PFSK-1 (cell line): ENCODE data around the gene TTC28.

Source experiments
- FOXP2 ChIP-seq: optimal IDR thresholded peaks from 2 replicates; pipeline ENCODE3; 2011; ENCODE audit warnings: borderline replicate concordance, control low read depth, inconsistent platforms; ENCODE audit not compliant: insufficient read depth; ENCODE audit errors: extremely low read length, extremely low read depth
- POLR2AphosphoS5 ChIP-seq: IDR thresholded peaks from 2 replicates; pipeline ENCODE4 v1.6.1; 2012; ENCODE audit warnings: low read depth, mild to moderate bottlenecking, control low read depth, low read length, moderate library complexity
- SIN3A ChIP-seq: IDR thresholded peaks from 2 replicates; pipeline ENCODE4 v1.6.1; 2012; ENCODE audit warnings: mild to moderate bottlenecking, low read length, moderate library complexity, borderline replicate concordance; ENCODE audit not compliant: insufficient read depth
- TAF1 ChIP-seq: IDR thresholded peaks from 2 replicates; pipeline ENCODE4 v1.6.1; 2012; ENCODE audit warnings: low read length, control low read depth, borderline replicate concordance; ENCODE audit not compliant: insufficient read depth
- TF ChIP-seq, protein P1 (sequence below), 2 experiments: IDR thresholded peaks; 2 replicates each; pipeline versions ENCODE4 v1.6.1 to v1.8.0; 2011 to 2012; ENCODE audit warnings: low read depth in 2 of 2, low read length in 2 of 2, control low read depth in 1 of 2, inconsistent platforms in 1 of 2, mild to moderate bottlenecking in 1 of 2, moderate library complexity in 1 of 2; ENCODE audit not compliant: insufficient read depth in 1 of 2

TTC28 gene

DNA sequence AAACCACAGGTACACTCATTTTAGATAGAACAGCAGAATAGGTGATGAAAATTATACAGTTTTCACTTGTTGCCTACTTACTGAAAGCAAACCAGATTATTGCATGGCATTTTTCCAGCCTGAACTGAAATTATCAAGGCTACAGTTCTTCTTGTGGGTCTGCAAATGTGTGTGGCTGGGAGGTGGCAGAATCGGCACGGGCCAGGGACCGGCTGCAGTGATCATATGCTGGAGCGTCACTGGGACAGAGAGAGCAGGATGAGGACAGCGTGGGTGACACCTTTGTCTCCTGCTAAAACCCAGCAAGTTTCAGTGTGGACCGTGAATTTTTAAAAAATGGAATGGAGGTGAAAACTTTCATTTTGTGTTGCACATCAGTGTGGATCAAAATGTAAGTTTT is 701.3 kb downstream of the TTC28 start:
- TF ChIP-seq SIN3A, result no peak
- TF ChIP-seq, protein P1, sequence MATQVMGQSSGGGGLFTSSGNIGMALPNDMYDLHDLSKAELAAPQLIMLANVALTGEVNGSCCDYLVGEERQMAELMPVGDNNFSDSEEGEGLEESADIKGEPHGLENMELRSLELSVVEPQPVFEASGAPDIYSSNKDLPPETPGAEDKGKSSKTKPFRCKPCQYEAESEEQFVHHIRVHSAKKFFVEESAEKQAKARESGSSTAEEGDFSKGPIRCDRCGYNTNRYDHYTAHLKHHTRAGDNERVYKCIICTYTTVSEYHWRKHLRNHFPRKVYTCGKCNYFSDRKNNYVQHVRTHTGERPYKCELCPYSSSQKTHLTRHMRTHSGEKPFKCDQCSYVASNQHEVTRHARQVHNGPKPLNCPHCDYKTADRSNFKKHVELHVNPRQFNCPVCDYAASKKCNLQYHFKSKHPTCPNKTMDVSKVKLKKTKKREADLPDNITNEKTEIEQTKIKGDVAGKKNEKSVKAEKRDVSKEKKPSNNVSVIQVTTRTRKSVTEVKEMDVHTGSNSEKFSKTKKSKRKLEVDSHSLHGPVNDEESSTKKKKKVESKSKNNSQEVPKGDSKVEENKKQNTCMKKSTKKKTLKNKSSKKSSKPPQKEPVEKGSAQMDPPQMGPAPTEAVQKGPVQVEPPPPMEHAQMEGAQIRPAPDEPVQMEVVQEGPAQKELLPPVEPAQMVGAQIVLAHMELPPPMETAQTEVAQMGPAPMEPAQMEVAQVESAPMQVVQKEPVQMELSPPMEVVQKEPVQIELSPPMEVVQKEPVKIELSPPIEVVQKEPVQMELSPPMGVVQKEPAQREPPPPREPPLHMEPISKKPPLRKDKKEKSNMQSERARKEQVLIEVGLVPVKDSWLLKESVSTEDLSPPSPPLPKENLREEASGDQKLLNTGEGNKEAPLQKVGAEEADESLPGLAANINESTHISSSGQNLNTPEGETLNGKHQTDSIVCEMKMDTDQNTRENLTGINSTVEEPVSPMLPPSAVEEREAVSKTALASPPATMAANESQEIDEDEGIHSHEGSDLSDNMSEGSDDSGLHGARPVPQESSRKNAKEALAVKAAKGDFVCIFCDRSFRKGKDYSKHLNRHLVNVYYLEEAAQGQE (IDR thresholded peaks at IDR 0.05; ENCODE audit: insufficient read depth in 1 of 2, low read depth in 2 of 2, low read length in 2 of 2), result no peak
- no peak for TF ChIP-seq TAF1
- TF ChIP-seq FOXP2, result no peak
- no peak for TF ChIP-seq POLR2AphosphoS5

DNA sequence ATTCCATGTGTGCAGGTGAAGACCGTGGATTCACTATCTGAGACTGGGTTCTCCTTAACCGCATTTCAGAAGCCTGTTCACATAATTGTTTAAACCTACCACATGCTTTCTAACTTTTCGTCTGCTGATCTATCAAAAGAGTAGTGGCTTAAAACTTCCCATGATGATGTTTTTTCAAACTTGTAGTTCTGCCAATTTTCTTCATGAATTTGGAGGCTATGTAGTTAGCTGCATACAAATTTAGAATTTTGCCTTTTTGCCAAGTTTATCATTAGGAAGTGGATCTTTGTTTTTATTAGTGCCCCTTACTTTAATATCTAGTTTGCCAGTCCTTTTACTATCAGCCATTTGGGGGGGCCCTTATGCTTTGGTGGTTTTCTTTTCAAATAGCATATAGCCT is 703.1 kb downstream of the TTC28 start:
- no peak for TF ChIP-seq TAF1
- no peak for TF ChIP-seq POLR2AphosphoS5
- TF ChIP-seq SIN3A, result no peak
- no peak for TF ChIP-seq FOXP2
- TF ChIP-seq, protein P1 (IDR thresholded peaks at IDR 0.05; ENCODE audit: insufficient read depth in 1 of 2, low read depth in 2 of 2, low read length in 2 of 2), result no peak

DNA sequence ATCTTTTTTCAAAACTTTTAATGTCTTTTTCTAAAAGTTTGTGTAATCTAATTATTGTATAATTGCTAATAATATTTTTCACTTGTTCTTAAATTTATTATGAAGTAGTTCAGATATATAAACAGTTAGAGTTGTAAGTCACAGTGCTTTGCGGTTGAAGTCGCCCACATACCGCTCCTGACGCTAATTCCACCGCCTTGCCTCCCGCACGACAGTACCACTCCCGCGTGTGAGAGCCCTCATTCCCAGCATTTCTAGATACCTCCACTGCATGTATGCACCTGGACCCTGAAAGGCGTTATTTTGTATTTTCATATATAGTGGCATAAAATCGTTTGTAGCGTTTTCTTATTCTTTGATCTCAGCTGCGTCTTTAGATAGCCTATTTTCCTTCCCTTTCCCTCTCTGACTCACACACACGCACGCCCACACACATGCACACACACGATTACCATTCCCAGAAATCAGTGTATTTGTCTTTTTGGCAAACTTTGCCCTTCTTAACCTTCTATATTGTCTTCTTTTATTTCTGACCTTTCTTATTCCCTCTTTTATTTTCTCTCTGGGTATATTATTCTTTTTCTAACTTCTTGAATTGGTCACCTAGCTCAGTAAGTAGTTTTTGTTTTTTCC is 704.1 kb downstream of the TTC28 start:
- no peak for TF ChIP-seq FOXP2
- no peak for TF ChIP-seq TAF1
- TF ChIP-seq, protein P1 (IDR thresholded peaks at IDR 0.05; ENCODE audit: insufficient read depth in 1 of 2, low read depth in 2 of 2, low read length in 2 of 2), result no peak
- no peak for TF ChIP-seq POLR2AphosphoS5
- no peak for TF ChIP-seq SIN3A

DNA sequence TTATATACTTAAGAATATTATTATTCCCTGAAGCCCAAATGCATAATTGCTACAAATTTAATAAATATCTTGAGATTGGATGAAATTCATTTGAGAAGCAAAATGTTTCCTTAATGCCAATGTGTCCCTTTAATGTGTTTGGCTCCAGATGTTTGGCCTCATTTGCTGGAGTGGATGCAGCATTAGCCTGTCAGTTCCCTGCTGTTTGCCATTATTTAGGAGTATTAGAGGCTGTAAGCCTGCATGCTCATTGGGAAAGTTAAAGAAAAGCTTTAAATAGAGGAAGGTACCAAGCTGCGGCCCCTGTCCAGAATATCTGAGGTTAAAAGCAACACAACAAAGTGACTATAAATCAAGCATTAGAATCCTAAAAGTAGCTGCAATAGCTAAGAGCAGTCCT is 705.8 kb downstream of the TTC28 start:
- TF ChIP-seq POLR2AphosphoS5 (no peak), SIN3A (no peak), FOXP2 (no peak), TAF1 (no peak)
- TF ChIP-seq, protein P1 (IDR thresholded peaks at IDR 0.05; ENCODE audit: insufficient read depth in 1 of 2, low read depth in 2 of 2, low read length in 2 of 2), result no peak
